B cell (primary cell): ENCODE results near the gene PDE4A. TPM values are rescaled to one million over a fixed set of nuclear protein-coding genes. Genes with fewer than 3 reads are reported as not detected.
A peak's percentile ranks its signal among the peaks of the same experiment; 100 is the strongest.

ENCODE experiments used
- ATAC-seq: fragments of 200-7000 bp; cut with Tn5 transposase; one replicate; pipeline ENCODE4 v1.10.0; 2021; ENCODE audit warnings: low read depth, mild to moderate bottlenecking, moderate number of reproducible peaks, moderate library complexity
- CTCF ChIA-PET: fragments of 350-600 bp; sonication (Branson Sonifier 250); formaldehyde crosslinking; loops from one replicate; lab custom pipeline; 2021; ENCODE audit warnings: antibody characterized with exemption, inconsistent platforms; lab: Charles Lee
- POLR2A ChIA-PET: fragments of 350-600 bp; sonication (Branson Sonifier 250); formaldehyde crosslinking; loops from one replicate; lab custom pipeline; 2021; ENCODE audit warnings: antibody characterized with exemption; lab: Charles Lee
- DNase-seq: peaks from one replicate; pipeline ENCODE4 v3.0.0; 2013
- H2AFZ ChIP-seq: 2 replicates; pipeline ENCODE4 v1.6.1; 2012; ENCODE audit warnings: mild to moderate bottlenecking, low read depth, low read length; ENCODE audit not compliant: insufficient read depth, poor library complexity, severe bottlenecking
- H3K27ac ChIP-seq, 2 donors: 1 replicate in 1 of 2; 2 replicates in 1 of 2; pipeline ENCODE4 v1.5.1; 2012 to 2013; ENCODE audit warnings: low read length in 2 of 2, mild to moderate bottlenecking in 2 of 2, moderate library complexity in 1 of 2
- H3K27me3 ChIP-seq, 4 experiments: fragments of 200-600 bp in 1 of 4; sonication (generic) in 1 of 4; replicated peaks in 1 of 4; 1 replicate in 2 of 4; 2 replicates in 2 of 4; pipeline versions ENCODE4 v1.6.1 to v1.7.0; 2013 to 2016; ENCODE audit warnings: low read length in 3 of 4, mild to moderate bottlenecking in 2 of 4, mixed read lengths in 1 of 4, moderate library complexity in 1 of 4; ENCODE audit not compliant: insufficient read depth in 4 of 4, control insufficient read depth in 3 of 4; ENCODE audit errors: control extremely low read depth in 1 of 4
- H3K36me3 ChIP-seq, 2 experiments: replicated peaks in 1 of 2; 1 replicate in 1 of 2; 2 replicates in 1 of 2; pipeline versions ENCODE4 v1.6.1 to v1.7.1; 2013; ENCODE audit warnings: low read length in 1 of 2; ENCODE audit not compliant: insufficient read depth in 2 of 2, control insufficient read depth in 1 of 2; ENCODE audit errors: control extremely low read depth in 1 of 2, extremely low read depth in 1 of 2
- H3K4me1 ChIP-seq, 2 donors: fragments of 200-600 bp in 1 of 2; sonication (generic) in 1 of 2; 1 replicate in 1 of 2; 2 replicates in 1 of 2; pipeline versions ENCODE4 v1.5.1 to v1.6.1; 2013 to 2017; ENCODE audit warnings: low read length in 2 of 2; ENCODE audit not compliant: control insufficient read depth in 2 of 2, insufficient read depth in 2 of 2
- H3K4me2 ChIP-seq: replicated peaks from 2 replicates; pipeline ENCODE3; 2012; ENCODE audit warnings: mild to moderate bottlenecking, low read depth, low read length; ENCODE audit not compliant: poor library complexity, severe bottlenecking
- H3K4me3 ChIP-seq, 5 experiments: fragments of 200-600 bp in 1 of 5; sonication (generic) in 1 of 5; 1 replicate in 3 of 5; 2 replicates in 2 of 5; pipeline versions ENCODE4 v1.5.1 to v1.7.0; 2011 to 2016; ENCODE audit warnings: low read length in 4 of 5, mild to moderate bottlenecking in 4 of 5, low read depth in 2 of 5, control low read depth in 1 of 5, moderate library complexity in 1 of 5; ENCODE audit not compliant: insufficient read depth in 1 of 5; ENCODE audit errors: control extremely low read depth in 1 of 5, extremely low read depth in 1 of 5
- H3K79me2 ChIP-seq: fragments of 200-600 bp; sonication (generic); one replicate; pipeline ENCODE4 v1.6.0; 2016; ENCODE audit warnings: low read length; ENCODE audit not compliant: control insufficient read depth, insufficient read depth
- H3K9ac ChIP-seq: fragments of 200-600 bp; sonication (generic); 2 replicates; pipeline ENCODE4 v1.6.1; 2017; ENCODE audit warnings: mild to moderate bottlenecking, low read length, moderate library complexity
- H3K9me3 ChIP-seq, 3 donors: one replicate each; pipeline versions ENCODE4 v1.6.1 to v1.7.1; 2013; ENCODE audit warnings: low read length in 2 of 3; ENCODE audit not compliant: control insufficient read depth in 2 of 3, insufficient read depth in 1 of 3; ENCODE audit errors: control extremely low read depth in 1 of 3
- H4K20me1 ChIP-seq: 2 replicates; pipeline ENCODE4 v1.6.0; 2012; ENCODE audit warnings: mild to moderate bottlenecking, low read length; ENCODE audit not compliant: insufficient read depth, control insufficient read depth, poor library complexity, severe bottlenecking
- H3K27ac Mint-ChIP-seq: one replicate; pipeline ENCODE4 v1.8.0; 2021; ENCODE audit warnings: mixed read lengths
- H3K27me3 Mint-ChIP-seq: one replicate; pipeline ENCODE4 v1.8.0; 2021; ENCODE audit warnings: mixed read lengths
- H3K4me1 Mint-ChIP-seq: one replicate; pipeline ENCODE4 v1.8.0; 2021; ENCODE audit warnings: mixed read lengths
- H3K4me3 Mint-ChIP-seq: one replicate; pipeline ENCODE4 v1.8.0; 2021; ENCODE audit warnings: mixed read lengths
- H3K9me3 Mint-ChIP-seq: one replicate; pipeline ENCODE4 v1.8.0; 2022; ENCODE audit warnings: mixed read lengths; ENCODE audit not compliant: insufficient read depth
- EZH2 ChIP-seq: IDR thresholded peaks from 2 replicates; pipeline ENCODE4 v1.6.1; 2012; ENCODE audit warnings: borderline replicate concordance, low read depth, mild to moderate bottlenecking, moderate library complexity, low read length; ENCODE audit not compliant: insufficient read depth, poor library complexity, severe bottlenecking
- WGBS: methylation state at CpG from one replicate; pipeline ENCODE4 v1.1.5; 2013; ENCODE audit warnings: missing lambda C conversion rate; ENCODE audit not compliant: insufficient coverage; 5-methylcytosine and 5-hydroxymethylcytosine counted together
- intact Hi-C: fragments of 100-400 bp; cut with micrococcal nuclease; formaldehyde crosslinking; loops from one replicate; pipeline ENCODE4 v1.10.0; 2022
- polyA plus RNA-seq: library from polyadenylated mRNA; depleted of rRNA; stranded (reverse); fragments of >200 nt; gene quantifications from 2 replicates; pipeline ENCODE4 v1.2.3, GENCODE V29; 2012
- total RNA-seq, 2 donors: library from RNA; stranded (reverse); fragments of 120-200 nt in 1 of 2; gene quantifications; 1 replicate in 1 of 2; 2 replicates in 1 of 2; pipeline versions ENCODE4 v1.2.3 to v1.2.4, GENCODE V29; 2013 to 2022
- TF ChIP-seq, protein P1 (sequence below): fragments of 200-600 bp; IDR thresholded peaks from one replicate; pipeline ENCODE4 v1.8.0; 2022; ENCODE audit warnings: antibody characterized with exemption, mild to moderate bottlenecking

Gene PDE4A
- total and polyA plus RNA-seq, 2 donors (not counting 1 experiment from before 2014, with no cell fraction given): 1.5 to 10.9 TPM

- Mint-ChIP-seq H3K27ac (no peak overlapping the region), H3K4me3 (no peak overlapping the region), H3K9me3 (no peaks in the 10 kb centered on the region), H3K4me1 (peaks cover 24% of the 10 kb centered on the region), H3K27me3 (no peaks in the 10 kb centered on the region)
- POLR2A ChIA-PET: no interaction called here
- WGBS: 97% methylated on average over 5 of the region's 9 CpGs
- Histone ChIP-seq H3K36me3 (no peaks in the 10 kb centered on the region), H3K27me3 (no peaks in the 10 kb centered on the region), H4K20me1 (no peaks in the 10 kb centered on the region), H3K4me3 (no peak overlapping the region), H3K27ac (no peak overlapping the region), H3K4me2 (no peak overlapping the region), H3K79me2 (peaks cover 16% of the 10 kb centered on the region), H3K9me3 (no peaks in the 10 kb centered on the region), H3K4me1 (peaks cover 8 to 18% of the 10 kb centered on the region in 2 donors), H2AFZ (no peak overlapping the region), H3K9ac (no peak overlapping the region)
- no peak for ATAC-seq
- no peak for DNase-seq
- intact Hi-C loops: no loop called here
- CTCF ChIA-PET: interaction anchor here (11.2 to 18.2 kb wide), 2 partner anchors 116 to 125 kb away, joined by 268 to 570 read pairs; partner anchors contain the start of gene ICAM1
- no peak for TF ChIP-seq EZH2
- TF ChIP-seq, protein P1, sequence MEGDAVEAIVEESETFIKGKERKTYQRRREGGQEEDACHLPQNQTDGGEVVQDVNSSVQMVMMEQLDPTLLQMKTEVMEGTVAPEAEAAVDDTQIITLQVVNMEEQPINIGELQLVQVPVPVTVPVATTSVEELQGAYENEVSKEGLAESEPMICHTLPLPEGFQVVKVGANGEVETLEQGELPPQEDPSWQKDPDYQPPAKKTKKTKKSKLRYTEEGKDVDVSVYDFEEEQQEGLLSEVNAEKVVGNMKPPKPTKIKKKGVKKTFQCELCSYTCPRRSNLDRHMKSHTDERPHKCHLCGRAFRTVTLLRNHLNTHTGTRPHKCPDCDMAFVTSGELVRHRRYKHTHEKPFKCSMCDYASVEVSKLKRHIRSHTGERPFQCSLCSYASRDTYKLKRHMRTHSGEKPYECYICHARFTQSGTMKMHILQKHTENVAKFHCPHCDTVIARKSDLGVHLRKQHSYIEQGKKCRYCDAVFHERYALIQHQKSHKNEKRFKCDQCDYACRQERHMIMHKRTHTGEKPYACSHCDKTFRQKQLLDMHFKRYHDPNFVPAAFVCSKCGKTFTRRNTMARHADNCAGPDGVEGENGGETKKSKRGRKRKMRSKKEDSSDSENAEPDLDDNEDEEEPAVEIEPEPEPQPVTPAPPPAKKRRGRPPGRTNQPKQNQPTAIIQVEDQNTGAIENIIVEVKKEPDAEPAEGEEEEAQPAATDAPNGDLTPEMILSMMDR: no peak
Observed at GRCh38 chr19:10384580-10384979, 35.8 kb upstream of the PDE4A start.

- no peaks in the 10 kb centered on the region for H4K20me1 ChIP-seq
- no peaks in the 10 kb centered on the region for H3K9me3 Mint-ChIP-seq
- TF ChIP-seq, protein P1: peak; percentile 96
- TF ChIP-seq EZH2: no peak
- ChIA-PET POLR2A (interaction anchor here (0.7 to 4.9 kb wide), 2 partner anchors 118 to 130 kb away, joined by 5 to 32 read pairs; partner anchors contain the start of gene ICAM1), CTCF (interaction anchor here (0.6 to 18.2 kb wide), 48 partner anchors 9 to 1997 kb away, joined by 3 to 570 read pairs (median 5); partner anchors contain the start of genes CDC37, DNMT1, FDX2 and ICAM1)
- no peak overlapping the region for H3K4me3 ChIP-seq
- no peak overlapping the region for H3K4me3 Mint-ChIP-seq
- H3K27ac Mint-ChIP-seq: no peak overlapping the region
- H3K36me3 ChIP-seq: peaks cover 0 to 22% of the 10 kb centered on the region in 2 experiments
- no peak overlapping the region for H3K27ac ChIP-seq
- H3K4me2 ChIP-seq: no peak overlapping the region
- DNase-seq (peak; percentile 87), ATAC-seq (peak; percentile 55)
- intact Hi-C loops: loop anchor here (1.0 kb wide), 2 partner anchors 120 to 130 kb away; no protein-coding TSS in a partner anchor
- H3K4me1 ChIP-seq: peaks cover 0 to 8% of the 10 kb centered on the region in 2 donors
- no peaks in the 10 kb centered on the region for H3K27me3 Mint-ChIP-seq
- no peaks in the 10 kb centered on the region for H3K9me3 ChIP-seq
- peaks cover 10% of the 10 kb centered on the region for H3K4me1 Mint-ChIP-seq
- H3K79me2 ChIP-seq: no peaks in the 10 kb centered on the region
- whole genome bisulfite sequencing: 0% methylated on average over 3 of the region's 3 CpGs
- no peak overlapping the region for H3K9ac ChIP-seq
- H3K27me3 ChIP-seq: no peaks in the 10 kb centered on the region
- H2AFZ ChIP-seq: no peak overlapping the region
Observed at GRCh38 chr19:10388957-10389356, 31.4 kb upstream of the PDE4A start.
